Measurements from ENCODE around the gene CDKN2B.

The CDKN2B gene

DNA sequence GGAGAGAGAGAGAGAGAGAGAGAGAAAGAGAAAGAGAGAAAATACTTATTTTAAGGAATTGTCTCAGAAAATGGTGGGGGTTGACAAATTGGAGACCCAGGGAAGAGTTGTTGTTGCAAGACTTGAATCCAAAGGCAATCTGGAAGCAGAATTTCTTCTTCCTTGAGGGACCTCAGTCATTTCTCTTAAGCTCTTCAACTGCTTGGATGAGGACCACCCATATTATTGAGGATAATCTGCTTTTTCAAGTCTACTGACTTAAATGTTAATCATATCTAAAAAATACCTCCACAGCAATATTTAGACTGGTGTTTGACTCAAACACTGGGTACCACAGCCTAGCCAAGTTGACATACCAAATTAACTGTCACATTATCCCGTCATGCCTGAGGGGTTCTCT is 11.6 kb downstream of the CDKN2B start:
- in situ Hi-C loops (cut with HindIII; ENCODE audit: low pct_ligation_motif_present, low sequenced_read_pairs) = no loop called here
- DNase-seq = no peak
- no peaks in the 10 kb centered on the region for H3K36me3 ChIP-seq (replicated peaks)
- H3K4me3 ChIP-seq (ENCODE audit: low read depth, low read length) = no peak overlapping the region
- TF ChIP-seq, protein P1, sequence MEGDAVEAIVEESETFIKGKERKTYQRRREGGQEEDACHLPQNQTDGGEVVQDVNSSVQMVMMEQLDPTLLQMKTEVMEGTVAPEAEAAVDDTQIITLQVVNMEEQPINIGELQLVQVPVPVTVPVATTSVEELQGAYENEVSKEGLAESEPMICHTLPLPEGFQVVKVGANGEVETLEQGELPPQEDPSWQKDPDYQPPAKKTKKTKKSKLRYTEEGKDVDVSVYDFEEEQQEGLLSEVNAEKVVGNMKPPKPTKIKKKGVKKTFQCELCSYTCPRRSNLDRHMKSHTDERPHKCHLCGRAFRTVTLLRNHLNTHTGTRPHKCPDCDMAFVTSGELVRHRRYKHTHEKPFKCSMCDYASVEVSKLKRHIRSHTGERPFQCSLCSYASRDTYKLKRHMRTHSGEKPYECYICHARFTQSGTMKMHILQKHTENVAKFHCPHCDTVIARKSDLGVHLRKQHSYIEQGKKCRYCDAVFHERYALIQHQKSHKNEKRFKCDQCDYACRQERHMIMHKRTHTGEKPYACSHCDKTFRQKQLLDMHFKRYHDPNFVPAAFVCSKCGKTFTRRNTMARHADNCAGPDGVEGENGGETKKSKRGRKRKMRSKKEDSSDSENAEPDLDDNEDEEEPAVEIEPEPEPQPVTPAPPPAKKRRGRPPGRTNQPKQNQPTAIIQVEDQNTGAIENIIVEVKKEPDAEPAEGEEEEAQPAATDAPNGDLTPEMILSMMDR (IDR thresholded peaks at IDR 0.05; ENCODE audit: low read depth, low read length, missing control alignments) = no peak
- no peaks in the 10 kb centered on the region for H3K27me3 ChIP-seq (replicated peaks)
- no peak overlapping the region for H3K27ac ChIP-seq

DNA sequence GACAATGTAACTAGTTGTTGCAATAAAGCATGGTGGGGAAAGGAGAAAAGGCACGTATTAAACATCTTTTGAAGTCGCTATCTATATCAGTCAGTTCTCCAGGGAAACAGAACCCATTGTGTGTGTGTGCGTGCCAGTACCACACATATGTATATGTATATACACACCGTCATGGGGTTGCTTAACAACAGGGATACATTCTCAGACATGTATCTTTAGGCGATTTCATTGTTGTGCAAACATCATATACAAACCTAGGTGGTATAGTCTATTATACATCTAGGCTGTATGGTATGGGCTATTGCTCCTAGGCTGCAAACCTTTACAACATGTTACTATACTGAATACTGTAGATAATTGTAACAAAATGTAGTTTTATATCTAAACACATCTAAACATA is 12.2 kb downstream of the CDKN2B start:
- TF ChIP-seq, protein P1 (IDR thresholded peaks at IDR 0.05; ENCODE audit: low read depth, low read length, missing control alignments) = no peak
- Histone ChIP-seq H3K27ac (no peak overlapping the region), H3K36me3 (replicated peaks) (no peaks in the 10 kb centered on the region), H3K27me3 (replicated peaks) (no peaks in the 10 kb centered on the region), H3K4me3 (ENCODE audit: low read depth, low read length) (peak overlapping the region; percentile 94)
- DNase-seq = no peak
- in situ Hi-C loops (cut with HindIII; ENCODE audit: low pct_ligation_motif_present, low sequenced_read_pairs) = no loop called here

DNA sequence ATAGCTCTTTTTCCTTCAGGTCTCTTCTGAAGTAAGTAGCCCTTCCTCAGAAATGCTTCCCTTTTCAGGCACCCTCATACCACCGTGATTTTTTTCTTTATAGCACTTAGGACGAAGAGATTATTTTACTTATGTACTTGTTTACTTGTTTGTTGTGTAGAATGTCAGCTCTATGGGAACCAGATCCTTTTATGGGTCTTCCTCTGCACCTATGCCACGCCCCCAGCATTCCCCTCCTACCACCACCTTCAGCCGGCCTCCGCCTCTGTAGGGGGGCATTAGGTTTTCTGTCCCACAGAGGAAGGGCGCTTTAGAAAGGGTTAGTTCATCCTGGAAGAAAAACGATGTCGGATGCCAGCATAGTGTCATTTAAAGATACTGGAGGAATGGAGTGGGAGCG is 12.7 kb downstream of the CDKN2B start:
- DNase-seq = no peak
- TF ChIP-seq, protein P1 (IDR thresholded peaks at IDR 0.05; ENCODE audit: low read depth, low read length, missing control alignments) = no peak
- Histone ChIP-seq H3K4me3 (ENCODE audit: low read depth, low read length) (peak overlapping the region; percentile 94), H3K27me3 (replicated peaks) (no peaks in the 10 kb centered on the region), H3K36me3 (replicated peaks) (no peaks in the 10 kb centered on the region), H3K27ac (peak overlapping the region; percentile 85)
- in situ Hi-C loops (cut with HindIII; ENCODE audit: low pct_ligation_motif_present, low sequenced_read_pairs) = no loop called here

DNA sequence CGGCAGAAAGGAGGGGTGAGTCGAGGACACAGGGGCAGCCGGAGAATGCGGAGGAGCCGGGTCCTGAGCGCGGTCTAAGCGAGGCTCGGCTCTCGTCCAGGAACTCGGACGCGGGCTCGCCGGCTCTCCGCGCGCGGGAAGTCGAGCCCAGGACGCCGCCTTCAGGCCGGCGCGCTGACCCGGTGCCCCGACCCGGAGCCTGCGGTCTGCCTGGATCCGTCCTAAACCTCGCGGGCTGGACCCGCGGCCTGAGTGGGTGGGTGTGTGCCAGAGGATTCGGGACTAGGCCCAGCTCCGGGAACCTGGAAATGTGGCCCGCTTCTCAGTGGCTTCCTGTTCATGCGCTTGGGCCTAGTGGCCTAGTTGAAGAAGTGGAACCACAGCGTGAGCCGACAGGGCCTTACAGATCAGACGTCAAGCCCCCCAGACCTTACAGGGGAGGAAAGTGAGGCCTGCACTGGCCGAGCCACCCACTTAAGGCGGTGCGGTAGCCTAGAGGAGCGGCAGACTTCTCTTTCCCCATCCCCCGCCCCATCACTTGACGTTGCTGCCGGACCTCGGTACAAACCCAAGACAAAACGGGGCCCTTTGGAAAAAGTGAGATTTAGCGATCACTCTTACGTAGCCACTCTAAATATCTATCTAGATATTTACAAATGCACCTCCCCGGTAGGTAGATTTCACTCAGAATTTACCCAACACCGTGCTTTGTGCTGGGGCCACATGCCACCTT is 13.3 kb downstream of the CDKN2B start:
- peak overlapping the region; percentile 94 for H3K4me3 ChIP-seq (ENCODE audit: low read depth, low read length)
- peak overlapping the region; percentile 85 for H3K27ac ChIP-seq
- TF ChIP-seq, protein P1 (IDR thresholded peaks at IDR 0.05; ENCODE audit: low read depth, low read length, missing control alignments) = peak; percentile 41
- in situ Hi-C loops (cut with HindIII; ENCODE audit: low pct_ligation_motif_present, low sequenced_read_pairs) = no loop called here
- no peak for DNase-seq
- H3K27me3 ChIP-seq (replicated peaks) = no peaks in the 10 kb centered on the region
- no peaks in the 10 kb centered on the region for H3K36me3 ChIP-seq (replicated peaks)

DNA sequence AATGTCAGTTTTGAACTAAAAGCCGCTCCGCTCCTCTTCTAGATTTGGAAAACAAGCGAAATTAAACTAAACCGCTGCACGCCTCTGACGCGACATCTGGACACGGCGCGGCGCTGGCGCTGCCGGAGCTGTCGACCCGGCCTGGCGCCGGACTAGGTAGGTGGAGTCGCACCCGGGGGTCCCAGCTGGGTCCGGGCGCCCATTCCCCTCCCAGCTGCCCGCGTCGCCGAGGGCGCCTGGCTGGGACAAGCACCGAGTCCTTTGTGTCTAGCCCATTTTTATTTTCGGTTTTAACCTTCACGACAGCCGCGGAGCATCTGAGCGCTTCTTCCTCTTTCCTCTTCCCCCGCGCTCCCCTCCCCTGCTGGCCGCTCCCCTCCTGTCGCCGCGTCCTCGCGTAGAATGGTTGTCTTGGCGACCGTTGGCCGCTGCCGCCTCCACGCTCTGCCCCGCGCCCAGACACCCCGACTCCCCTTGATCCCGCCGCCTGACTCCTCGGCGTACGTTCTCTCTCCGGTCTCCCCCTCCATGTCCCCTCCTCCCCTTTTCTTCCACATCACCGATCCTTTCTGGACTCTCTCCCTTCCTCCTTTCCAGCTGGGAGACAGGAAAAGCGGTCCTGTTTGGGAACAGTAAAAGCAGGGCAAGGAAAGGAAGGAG is 14.0 kb downstream of the CDKN2B start:
- Histone ChIP-seq H3K4me3 (ENCODE audit: low read depth, low read length) (peak overlapping the region; percentile 94), H3K36me3 (replicated peaks) (no peaks in the 10 kb centered on the region), H3K27ac (peak overlapping the region; percentile 85), H3K27me3 (replicated peaks) (no peaks in the 10 kb centered on the region)
- TF ChIP-seq, protein P1 (IDR thresholded peaks at IDR 0.05; ENCODE audit: low read depth, low read length, missing control alignments) = peak; percentile 1
- in situ Hi-C loops (cut with HindIII; ENCODE audit: low pct_ligation_motif_present, low sequenced_read_pairs) = no loop called here
- peak; percentile 64 for DNase-seq
